Loucy (cell line): ENCODE measurements around the gene TELO2.

Source experiments
- H2AFZ ChIP-seq: fragments of 200-600 bp; sonication (generic); 2 replicates; pipeline ENCODE4 v1.6.0; 2016; ENCODE audit warnings: antibody characterized with exemption, mild to moderate bottlenecking, low read length, moderate library complexity
- H3F3A ChIP-seq: fragments of 200-600 bp; 2 replicates; pipeline ENCODE4 v1.6.0; 2016; ENCODE audit warnings: antibody characterized with exemption, low read depth, mild to moderate bottlenecking
- H3K27me3 ChIP-seq: fragments of 200-600 bp; sonication (generic); 2 replicates; pipeline ENCODE4 v1.6.1; 2014; ENCODE audit warnings: low read length, mild to moderate bottlenecking; ENCODE audit not compliant: insufficient read depth, poor library complexity, severe bottlenecking
- H3K36me3 ChIP-seq: fragments of 200-600 bp; sonication (generic); 2 replicates; pipeline ENCODE4 v1.6.1; 2016; ENCODE audit warnings: low read length; ENCODE audit not compliant: insufficient read depth
- H3K4me1 ChIP-seq: fragments of 200-600 bp; sonication (generic); 2 replicates; pipeline ENCODE4 v1.5.1; 2014; ENCODE audit warnings: low read length, mild to moderate bottlenecking; ENCODE audit not compliant: insufficient read depth, poor library complexity, severe bottlenecking
- H3K4me2 ChIP-seq: fragments of 200-600 bp; sonication (generic); 2 replicates; pipeline ENCODE4 v1.6.0; 2014; ENCODE audit warnings: antibody characterized with exemption, low read length, low read depth, mild to moderate bottlenecking; ENCODE audit not compliant: poor library complexity, severe bottlenecking
- H3K4me3 ChIP-seq: fragments of 200-600 bp; sonication (generic); 2 replicates; pipeline ENCODE4 v1.5.1; 2014; ENCODE audit warnings: low read length, mild to moderate bottlenecking, mixed read lengths; ENCODE audit not compliant: poor library complexity, severe bottlenecking
- H3K79me2 ChIP-seq: fragments of 200-600 bp; sonication (generic); 2 replicates; pipeline ENCODE4 v1.6.1; 2014; ENCODE audit warnings: low read length; ENCODE audit not compliant: insufficient read depth
- H3K9ac ChIP-seq: fragments of 200-600 bp; sonication (generic); 2 replicates; pipeline ENCODE4 v1.6.0; 2014; ENCODE audit warnings: mild to moderate bottlenecking, low read depth, low read length, moderate library complexity; ENCODE audit not compliant: poor library complexity, severe bottlenecking
- H3K9me2 ChIP-seq: fragments of 200-600 bp; sonication (generic); replicated peaks from 2 replicates; pipeline ENCODE4 v1.6.1; 2016; ENCODE audit warnings: low read depth, low read length, mixed read lengths
- H3K9me3 ChIP-seq: fragments of 200-600 bp; sonication (generic); 2 replicates; pipeline ENCODE4 v1.6.1; 2014; ENCODE audit warnings: mild to moderate bottlenecking, antibody characterized with exemption, low read length, low read depth; ENCODE audit not compliant: insufficient read depth
- H4K20me1 ChIP-seq: fragments of 200-600 bp; sonication (generic); 2 replicates; pipeline ENCODE4 v1.6.0; 2014; ENCODE audit warnings: antibody characterized with exemption, low read length, mild to moderate bottlenecking; ENCODE audit not compliant: insufficient read depth, poor library complexity, severe bottlenecking
- EZH2phosphoT487 ChIP-seq: fragments of 200-600 bp; IDR thresholded peaks from 2 replicates; pipeline ENCODE4 v1.6.1; 2018; ENCODE audit warnings: antibody characterized with exemption, mild to moderate bottlenecking, moderate library complexity, borderline replicate concordance
- TF ChIP-seq, protein P1 (sequence below): fragments of 200-600 bp; sonication (generic); conservative IDR thresholded peaks from 2 replicates; pipeline ENCODE4 v1.5.1; 2014; ENCODE audit warnings: mild to moderate bottlenecking, antibody characterized with exemption, low read length

TELO2 gene

DNA sequence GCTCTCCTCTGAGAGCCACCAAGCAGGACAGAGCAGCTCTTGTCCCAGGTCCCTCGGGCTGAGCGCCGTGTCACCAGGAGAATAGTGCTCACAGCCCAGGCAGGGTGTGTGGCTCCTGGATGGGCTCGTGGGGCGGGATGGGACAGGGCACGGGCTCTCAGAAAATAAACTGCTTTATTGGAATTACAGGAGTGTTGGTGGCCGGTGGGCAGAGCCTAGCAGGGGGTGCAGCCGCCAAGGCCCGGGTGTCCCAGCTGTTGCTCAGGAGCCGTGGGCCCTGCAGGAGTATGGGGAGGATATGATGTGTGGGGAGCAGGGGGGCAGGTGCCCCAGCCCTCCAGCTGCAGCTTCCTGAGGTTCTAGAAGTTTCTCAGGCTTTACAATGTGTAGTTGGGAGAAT, 17.1 kb downstream of the TELO2 start:
- H3K36me3 ChIP-seq, result no peaks in the 10 kb centered on the region
- H3K4me2 ChIP-seq, result no peak overlapping the region

DNA sequence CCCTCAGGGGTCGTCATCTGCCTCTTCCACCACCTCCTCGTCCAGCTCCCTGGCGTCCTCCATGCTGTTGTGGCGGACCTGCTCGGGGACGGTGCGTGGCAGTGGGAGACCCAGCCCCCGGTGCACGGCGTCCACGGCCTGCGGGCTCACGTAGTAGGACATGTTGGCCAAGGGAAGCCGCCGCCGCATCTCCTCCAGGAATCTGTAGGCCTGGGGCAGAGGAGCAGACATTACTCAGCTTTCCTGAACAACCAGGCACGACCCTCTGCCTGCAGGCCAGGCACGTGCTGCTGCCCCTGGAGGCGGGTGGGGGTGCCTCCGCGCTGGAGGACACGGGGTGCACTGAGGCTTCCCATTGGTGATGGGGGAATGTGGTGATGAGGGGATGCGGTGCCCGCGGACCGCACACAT, 17.8 kb downstream of the TELO2 start:
- Histone ChIP-seq H4K20me1 (no peaks in the 10 kb centered on the region), H3K36me3 (no peaks in the 10 kb centered on the region), H3K9me2 (no peaks in the 10 kb centered on the region), H3K27me3 (no peaks in the 10 kb centered on the region), H3K4me2 (no peak overlapping the region), H3K4me1 (no peaks in the 10 kb centered on the region), H2AFZ (no peak overlapping the region), H3K4me3 (no peak overlapping the region), H3K79me2 (no peaks in the 10 kb centered on the region), H3F3A (no peaks in the 10 kb centered on the region), H3K9me3 (no peaks in the 10 kb centered on the region), H3K9ac (no peak overlapping the region)
- no peak for TF ChIP-seq EZH2phosphoT487
- TF ChIP-seq, protein P1, sequence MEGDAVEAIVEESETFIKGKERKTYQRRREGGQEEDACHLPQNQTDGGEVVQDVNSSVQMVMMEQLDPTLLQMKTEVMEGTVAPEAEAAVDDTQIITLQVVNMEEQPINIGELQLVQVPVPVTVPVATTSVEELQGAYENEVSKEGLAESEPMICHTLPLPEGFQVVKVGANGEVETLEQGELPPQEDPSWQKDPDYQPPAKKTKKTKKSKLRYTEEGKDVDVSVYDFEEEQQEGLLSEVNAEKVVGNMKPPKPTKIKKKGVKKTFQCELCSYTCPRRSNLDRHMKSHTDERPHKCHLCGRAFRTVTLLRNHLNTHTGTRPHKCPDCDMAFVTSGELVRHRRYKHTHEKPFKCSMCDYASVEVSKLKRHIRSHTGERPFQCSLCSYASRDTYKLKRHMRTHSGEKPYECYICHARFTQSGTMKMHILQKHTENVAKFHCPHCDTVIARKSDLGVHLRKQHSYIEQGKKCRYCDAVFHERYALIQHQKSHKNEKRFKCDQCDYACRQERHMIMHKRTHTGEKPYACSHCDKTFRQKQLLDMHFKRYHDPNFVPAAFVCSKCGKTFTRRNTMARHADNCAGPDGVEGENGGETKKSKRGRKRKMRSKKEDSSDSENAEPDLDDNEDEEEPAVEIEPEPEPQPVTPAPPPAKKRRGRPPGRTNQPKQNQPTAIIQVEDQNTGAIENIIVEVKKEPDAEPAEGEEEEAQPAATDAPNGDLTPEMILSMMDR, result no peak

More for the DNA sequence above, 17.1 kb downstream of the TELO2 start:
- H3F3A ChIP-seq, result no peaks in the 10 kb centered on the region
- H3K4me1 ChIP-seq, result no peaks in the 10 kb centered on the region
- no peaks in the 10 kb centered on the region for H3K9me2 ChIP-seq
- no peaks in the 10 kb centered on the region for H4K20me1 ChIP-seq
- H3K9ac ChIP-seq, result no peak overlapping the region
- TF ChIP-seq EZH2phosphoT487, result no peak
- TF ChIP-seq, protein P1, result no peak
- H2AFZ ChIP-seq, result no peak overlapping the region
- H3K9me3 ChIP-seq, result no peaks in the 10 kb centered on the region
- no peaks in the 10 kb centered on the region for H3K27me3 ChIP-seq
- H3K79me2 ChIP-seq, result no peaks in the 10 kb centered on the region
- no peak overlapping the region for H3K4me3 ChIP-seq

DNA sequence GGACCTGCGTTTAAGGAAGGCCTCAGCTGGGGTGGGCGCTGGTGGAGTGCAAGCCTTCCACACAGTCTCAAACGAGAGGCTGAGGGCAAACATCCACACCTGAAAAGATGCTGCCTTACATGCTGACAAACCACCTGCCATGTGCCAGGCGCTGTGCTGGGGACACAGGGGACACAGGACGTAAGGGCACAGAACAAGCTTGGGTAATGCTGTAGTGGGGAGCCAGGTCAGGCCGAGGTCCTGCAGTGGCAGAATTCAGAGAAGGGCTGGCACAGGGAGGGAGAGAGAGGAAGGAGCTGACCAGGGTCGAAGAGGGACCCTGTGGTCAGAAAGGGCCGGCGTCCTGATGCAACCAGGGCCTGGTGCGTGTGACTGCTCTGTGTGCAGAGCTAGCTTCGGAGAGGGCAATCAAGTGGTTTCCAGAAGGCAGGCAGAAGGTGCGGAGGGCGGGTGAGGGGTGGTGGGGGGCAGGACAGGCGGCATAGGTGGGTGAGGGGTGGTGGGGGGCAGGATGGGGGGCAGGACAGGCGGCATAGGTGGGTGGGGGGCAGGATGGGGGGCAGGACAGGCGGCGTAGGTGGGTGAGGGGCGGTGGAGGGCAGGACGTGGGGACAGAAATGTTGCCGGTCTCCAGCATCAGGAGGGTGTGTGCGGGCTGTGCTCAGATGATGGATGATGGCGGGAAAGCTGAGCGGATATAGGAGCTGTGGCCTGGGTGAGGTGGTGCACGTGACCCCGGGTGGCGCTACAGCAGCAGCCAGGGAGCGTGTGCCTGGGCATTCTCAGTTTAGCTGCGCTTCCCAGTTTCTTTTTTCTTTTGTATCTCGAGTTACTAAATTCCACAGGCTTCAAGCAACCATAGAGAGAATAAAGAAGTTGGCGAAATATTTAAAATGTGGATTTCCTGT, 18.8 kb downstream of the TELO2 start:
- H3K79me2 ChIP-seq, result no peaks in the 10 kb centered on the region
- H4K20me1 ChIP-seq, result no peaks in the 10 kb centered on the region
- no peak overlapping the region for H3K9ac ChIP-seq
- no peaks in the 10 kb centered on the region for H3F3A ChIP-seq
- no peaks in the 10 kb centered on the region for H3K36me3 ChIP-seq
- H3K4me3 ChIP-seq, result no peak overlapping the region
- no peaks in the 10 kb centered on the region for H3K9me2 ChIP-seq
- no peak for TF ChIP-seq EZH2phosphoT487
- TF ChIP-seq, protein P1, result no peak
- H3K4me2 ChIP-seq, result no peak overlapping the region
- no peak overlapping the region for H2AFZ ChIP-seq
- no peaks in the 10 kb centered on the region for H3K4me1 ChIP-seq
- no peaks in the 10 kb centered on the region for H3K27me3 ChIP-seq
- no peaks in the 10 kb centered on the region for H3K9me3 ChIP-seq
